Activated CD8-positive, alpha-beta T cell treated with anti-CD3 and anti-CD28 coated beads for 36 hours (primary cell): ENCODE data around the gene ITPR1. TPM values are rescaled to one million over a fixed set of nuclear protein-coding genes. Genes with fewer than 3 reads are reported as not detected.

ENCODE experiments used
- ATAC-seq: fragments of 200-7000 bp; cut with Tn5 transposase; one replicate; pipeline ENCODE4 v1.10.0; 2021; ENCODE audit warnings: mild to moderate bottlenecking, moderate library complexity
- CTCF ChIA-PET: fragments of 350-600 bp; sonication (Branson Sonifier 250); formaldehyde crosslinking; loops from one replicate; lab custom pipeline; 2021; ENCODE audit warnings: antibody characterized with exemption; lab: Charles Lee
- POLR2A ChIA-PET: fragments of 350-600 bp; sonication (Branson Sonifier 250); formaldehyde crosslinking; loops from one replicate; lab custom pipeline; 2021; ENCODE audit warnings: antibody characterized with exemption; lab: Charles Lee
- DNase-seq: peaks from one replicate; pipeline ENCODE4 v3.0.0-alpha.2; 2020
- H3K27ac Mint-ChIP-seq: one replicate; pipeline ENCODE4 v1.8.0; 2021; ENCODE audit warnings: mild to moderate bottlenecking, mixed read lengths
- H3K27me3 Mint-ChIP-seq: one replicate; pipeline ENCODE4 v1.8.0; 2021; ENCODE audit warnings: mixed read lengths
- H3K36me3 Mint-ChIP-seq: one replicate; pipeline ENCODE4 v1.8.0; 2021; ENCODE audit warnings: low read depth, mixed read lengths
- H3K4me1 Mint-ChIP-seq: one replicate; pipeline ENCODE4 v1.8.0; 2021; ENCODE audit warnings: low read depth, mixed read lengths
- H3K4me3 Mint-ChIP-seq: one replicate; pipeline ENCODE4 v1.8.0; 2021; ENCODE audit warnings: mild to moderate bottlenecking, moderate library complexity, mixed read lengths
- H3K9me3 Mint-ChIP-seq: one replicate; pipeline ENCODE4 v1.8.0; 2021; ENCODE audit warnings: mixed read lengths
- intact Hi-C: fragments of 100-400 bp; cut with micrococcal nuclease; formaldehyde crosslinking; loops from one replicate; pipeline ENCODE4 v1.10.0; 2022
- total RNA-seq, 2 experiments: library from RNA; stranded (reverse); gene quantifications; one replicate each; pipeline ENCODE4 v1.2.3, GENCODE V29; 2021
- TF ChIP-seq, protein P1 (sequence below): fragments of 200-600 bp; IDR thresholded peaks from one replicate; pipeline ENCODE4 v1.8.0; 2022; ENCODE audit warnings: antibody characterized with exemption, mild to moderate bottlenecking

The ITPR1 gene
- total RNA-seq, 2 experiments from 2014 or later, result 93.9 to 98.2 TPM

DNA sequence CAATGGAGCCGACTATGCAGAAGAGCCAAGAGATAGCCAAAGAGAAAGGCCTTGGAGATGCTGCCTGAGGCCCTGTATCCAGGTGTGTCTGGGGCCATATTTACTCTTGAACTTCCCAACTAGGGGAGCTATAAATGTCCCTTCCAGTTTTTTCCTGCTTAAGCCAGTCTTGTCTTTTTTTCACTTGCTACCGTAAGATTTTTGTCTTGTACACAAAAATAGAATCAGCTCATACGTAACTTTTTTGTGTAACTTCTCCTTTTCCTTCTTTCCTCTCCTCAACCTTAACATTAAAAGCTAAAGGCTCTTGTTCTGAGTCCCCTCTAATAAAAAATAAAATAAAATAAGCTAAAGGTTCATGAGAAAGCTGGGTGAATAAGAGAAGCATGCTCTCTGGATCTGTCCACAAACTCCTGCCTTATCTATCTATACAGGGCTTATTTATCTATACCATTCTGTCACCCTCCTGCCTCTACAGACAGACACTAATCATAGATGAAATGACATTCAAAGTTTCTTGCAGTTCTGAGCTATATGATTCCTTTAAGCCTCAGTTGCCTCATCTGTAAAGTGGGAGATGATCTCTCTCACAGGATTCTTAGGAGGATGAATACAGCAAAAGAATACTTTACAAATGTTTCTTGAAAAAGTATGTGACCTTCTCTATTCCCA, 30.6 kb upstream of the ITPR1 start:
- Mint-ChIP-seq H3K27ac (no peak overlapping the region), H3K4me3 (no peak overlapping the region), H3K4me1 (peaks cover 25% of the 10 kb centered on the region), H3K9me3 (no peaks in the 10 kb centered on the region), H3K27me3 (no peaks in the 10 kb centered on the region), H3K36me3 (no peaks in the 10 kb centered on the region)
- ATAC-seq (no peak), DNase-seq (no peak)
- intact Hi-C loops, result no loop called here
- POLR2A ChIA-PET, result interaction anchor here (1.4 kb wide), 1 partner anchor 31 kb away, joined by 3 read pairs; the partner anchor contains the start of gene ITPR1
- CTCF ChIA-PET, result interaction anchor here (0.6 to 1.0 kb wide), 3 partner anchors 91 to 171 kb away, joined by 3 read pairs; no protein-coding TSS in a partner anchor
- TF ChIP-seq, protein P1, sequence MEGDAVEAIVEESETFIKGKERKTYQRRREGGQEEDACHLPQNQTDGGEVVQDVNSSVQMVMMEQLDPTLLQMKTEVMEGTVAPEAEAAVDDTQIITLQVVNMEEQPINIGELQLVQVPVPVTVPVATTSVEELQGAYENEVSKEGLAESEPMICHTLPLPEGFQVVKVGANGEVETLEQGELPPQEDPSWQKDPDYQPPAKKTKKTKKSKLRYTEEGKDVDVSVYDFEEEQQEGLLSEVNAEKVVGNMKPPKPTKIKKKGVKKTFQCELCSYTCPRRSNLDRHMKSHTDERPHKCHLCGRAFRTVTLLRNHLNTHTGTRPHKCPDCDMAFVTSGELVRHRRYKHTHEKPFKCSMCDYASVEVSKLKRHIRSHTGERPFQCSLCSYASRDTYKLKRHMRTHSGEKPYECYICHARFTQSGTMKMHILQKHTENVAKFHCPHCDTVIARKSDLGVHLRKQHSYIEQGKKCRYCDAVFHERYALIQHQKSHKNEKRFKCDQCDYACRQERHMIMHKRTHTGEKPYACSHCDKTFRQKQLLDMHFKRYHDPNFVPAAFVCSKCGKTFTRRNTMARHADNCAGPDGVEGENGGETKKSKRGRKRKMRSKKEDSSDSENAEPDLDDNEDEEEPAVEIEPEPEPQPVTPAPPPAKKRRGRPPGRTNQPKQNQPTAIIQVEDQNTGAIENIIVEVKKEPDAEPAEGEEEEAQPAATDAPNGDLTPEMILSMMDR, result no peak

DNA sequence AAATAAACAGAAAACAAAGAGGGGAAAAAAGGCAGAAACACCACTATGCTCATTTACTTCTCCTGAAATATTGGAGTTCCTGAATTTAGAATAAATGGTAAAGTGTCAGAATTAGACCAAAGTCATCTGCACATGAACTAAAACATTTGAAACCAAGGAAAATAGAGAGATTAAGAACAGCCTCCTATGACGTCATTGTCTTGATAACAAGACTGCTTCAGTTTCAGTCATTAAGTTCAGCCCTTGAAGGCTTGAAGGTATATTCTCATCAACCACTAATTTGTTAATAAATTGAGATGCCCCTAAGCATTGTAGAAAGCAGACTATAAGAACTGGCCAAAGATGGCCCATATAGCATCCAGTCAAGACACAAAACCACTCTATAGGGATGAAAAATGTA, 28.6 kb upstream of the ITPR1 start:
- DNase-seq, result no peak
- H3K36me3 Mint-ChIP-seq, result no peaks in the 10 kb centered on the region
- no peaks in the 10 kb centered on the region for H3K27me3 Mint-ChIP-seq
- no peaks in the 10 kb centered on the region for H3K9me3 Mint-ChIP-seq
- CTCF ChIA-PET, result no interaction called here
- ATAC-seq, result no peak
- POLR2A ChIA-PET, result no interaction called here
- H3K4me1 Mint-ChIP-seq, result peaks cover 23% of the 10 kb centered on the region
- no peak overlapping the region for H3K4me3 Mint-ChIP-seq
- H3K27ac Mint-ChIP-seq, result no peak overlapping the region
- TF ChIP-seq, protein P1, result no peak
- intact Hi-C loops, result no loop called here

DNA sequence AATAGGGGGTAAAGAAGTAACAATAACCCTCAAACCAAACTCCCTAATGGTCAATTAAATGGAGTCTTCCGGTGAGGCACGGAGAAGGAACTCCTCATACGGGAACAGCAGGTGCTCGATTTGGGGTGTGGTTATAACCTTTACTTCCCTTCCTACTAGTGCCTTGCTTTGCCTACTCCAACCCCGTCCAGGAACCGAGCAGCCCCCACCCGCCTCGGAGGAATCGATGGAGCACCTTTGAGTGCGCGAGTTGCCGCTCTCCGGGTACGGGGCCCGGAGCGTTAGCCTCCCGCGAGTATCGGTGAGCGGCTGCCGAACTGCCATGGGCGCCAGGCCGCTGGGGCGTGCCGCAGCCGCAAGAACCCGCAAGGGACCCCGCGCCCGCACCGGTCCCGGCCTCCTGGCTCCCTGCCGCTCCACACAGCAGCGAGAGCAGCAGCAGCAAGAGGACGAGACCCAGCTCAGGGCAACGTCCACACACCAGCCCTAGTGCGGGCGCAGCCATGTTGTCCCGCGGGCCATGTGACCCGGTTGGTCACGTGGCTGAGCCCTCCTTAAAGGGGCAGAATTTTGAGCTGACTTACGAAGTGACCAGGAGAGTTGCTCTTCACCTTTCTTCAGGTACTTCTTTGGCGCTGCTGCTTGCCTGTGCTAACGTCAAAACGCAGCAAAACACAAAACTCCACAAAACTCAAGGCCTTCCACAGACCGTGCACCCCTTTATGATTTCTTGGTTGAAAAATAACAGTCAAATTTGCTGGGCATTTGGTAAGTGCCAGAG, 26.2 kb upstream of the ITPR1 start, which contains the start of gene SUMF1:
Gene SUMF1 (minus strand): TSS at position 529 of the 781 bp plus-strand sequence. CDS start 24 bp downstream, at position 505.
- DNase-seq (peak; percentile 88), ATAC-seq (peak; percentile 94)
- no peaks in the 10 kb centered on the region for H3K9me3 Mint-ChIP-seq
- ChIA-PET POLR2A (interaction anchor here (0.6 to 4.2 kb wide), 9 partner anchors 9 to 163 kb away, joined by 3 to 48 read pairs (median 4); partner anchors contain the start of gene ITPR1), CTCF (interaction anchor here (1.0 to 2.3 kb wide), 4 partner anchors 26 to 167 kb away, joined by 3 to 7 read pairs (median 4); partner anchors contain the start of gene ITPR1)
- no peaks in the 10 kb centered on the region for H3K36me3 Mint-ChIP-seq
- peaks cover 18% of the 10 kb centered on the region for H3K4me1 Mint-ChIP-seq
- peak within 1 kb of the TSS; percentile 92 for H3K4me3 Mint-ChIP-seq
- peaks cover under 1% of the 10 kb centered on the region for H3K27me3 Mint-ChIP-seq
- TF ChIP-seq, protein P1, result no peak
- intact Hi-C loops, result no loop called here
- peak within 1 kb of the TSS; percentile 92 for H3K27ac Mint-ChIP-seq

DNA sequence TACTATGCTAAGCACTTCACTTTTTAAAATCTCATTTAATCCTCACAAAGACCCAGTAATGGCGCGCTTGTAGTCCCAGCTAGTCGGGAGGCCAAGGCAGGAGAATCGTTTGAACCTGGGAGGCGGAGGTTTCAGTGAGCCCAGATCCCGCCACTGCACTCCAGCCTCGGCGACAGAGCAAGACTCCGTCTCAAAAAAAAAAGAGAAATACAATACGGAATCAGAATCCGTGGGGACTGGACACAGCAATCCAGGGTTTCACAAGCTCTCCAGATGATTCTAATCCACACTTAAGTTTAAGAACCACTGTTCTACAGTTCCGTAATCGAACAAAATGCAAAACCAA, 25.7 kb upstream of the ITPR1 start:
- DNase-seq, result no peak
- Mint-ChIP-seq H3K4me1 (peaks cover 17% of the 10 kb centered on the region), H3K4me3 (peak overlapping the region; percentile 92), H3K36me3 (no peaks in the 10 kb centered on the region), H3K27me3 (peaks cover 4% of the 10 kb centered on the region), H3K9me3 (no peaks in the 10 kb centered on the region), H3K27ac (peak overlapping the region; percentile 92)
- TF ChIP-seq, protein P1, result no peak
- ChIA-PET CTCF (interaction anchor here (1.0 to 2.3 kb wide), 4 partner anchors 25 to 166 kb away, joined by 3 to 7 read pairs (median 4); partner anchors contain the start of gene ITPR1), POLR2A (interaction anchor here (0.6 to 4.2 kb wide), 10 partner anchors 9 to 457 kb away, joined by 3 to 48 read pairs (median 4); partner anchors contain the start of gene ITPR1)
- intact Hi-C loops, result no loop called here
- no peak for ATAC-seq
